Heart left ventricle (tissue), 13 donors: ENCODE data around the gene GPR157.

ENCODE experiments used
- POLR2A ChIP-seq, 2 donors: fragments of 450-650 bp; IDR thresholded peaks; one replicate each; pipeline ENCODE4 v1.6.1; 2017; ENCODE audit warnings: antibody characterized with exemption in 2 of 2, mild to moderate bottlenecking in 2 of 2, moderate library complexity in 2 of 2
- TF ChIP-seq, protein P1 (sequence below), 12 donors: fragments of 200-600 bp; sonication (generic) in 4 of 12; IDR thresholded peaks; one replicate each; pipeline versions ENCODE4 v1.5.0 to v1.8.0; 2018 to 2022; ENCODE audit warnings: antibody characterized with exemption in 12 of 12, mild to moderate bottlenecking in 5 of 12
- donor health status: ischemic (EF 13 %, LVEDD 7.1; RV severe dilation, severe dysfunction).
- donor health status: DM: no; HTN: yes; CAD: no.
- donor health status: DM: no; HTN: no; CAD: no.
- donor health status: ischemic (EF 25% LVEDD 6.9; RV normal size, moderate dysfunction).
- donor health status: ischemic (EF 25% LVEDD 5.7; RV mildly dilated, moderate dysfunction).
- donor health status: ischemic (EF 35%, LVEDD 5.7; RV mildly dilated, moderate dysfunction).
- donor health status: nonischemic (EF 11% LVEDD 7.7; RV severe dilation, severe dysfunction).
- donor health status: DM: yes; HTN: yes; CAD: no.
- donor health status: PGD.
- donor health status: ischemic (EF 29% LVEDD 5.4; RV normal size, mild dysfunction).
- donor health status: nonischemic (EF 23%, LVEDD 6.1; RV moderate dilation, normal function).

DNA sequence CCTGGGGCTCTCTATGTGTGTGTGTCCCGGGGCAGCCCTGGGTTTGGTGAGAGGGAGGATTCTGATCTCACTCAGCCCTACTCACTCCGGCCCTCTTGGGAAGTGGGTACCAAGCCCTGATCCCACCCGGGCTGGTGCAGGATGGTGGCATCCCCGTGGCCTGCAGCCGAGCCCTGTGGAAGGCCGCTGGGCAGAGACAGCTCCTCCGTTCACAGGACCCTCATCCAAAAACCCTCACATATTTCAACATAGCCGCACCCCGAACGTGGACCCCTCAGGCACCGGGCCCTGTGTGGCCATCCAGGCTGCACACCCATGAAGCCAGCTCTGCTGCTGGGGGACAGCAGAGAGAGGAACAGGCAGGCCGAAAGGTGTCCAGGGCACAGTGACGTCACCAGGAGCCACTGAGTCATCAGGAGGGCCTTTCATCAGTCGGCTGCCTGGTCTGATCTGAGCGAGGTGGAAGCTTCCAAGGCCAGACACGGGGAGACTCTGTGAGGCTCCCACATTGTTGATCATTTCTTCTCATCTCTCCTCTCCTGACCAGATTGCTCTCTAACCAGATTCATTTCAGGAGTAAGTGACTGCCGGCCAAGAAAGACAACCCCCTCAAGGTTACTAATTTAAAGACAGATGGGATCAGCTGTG lies 16.2 kb upstream of the GPR157 start:
- TF ChIP-seq, protein P1, sequence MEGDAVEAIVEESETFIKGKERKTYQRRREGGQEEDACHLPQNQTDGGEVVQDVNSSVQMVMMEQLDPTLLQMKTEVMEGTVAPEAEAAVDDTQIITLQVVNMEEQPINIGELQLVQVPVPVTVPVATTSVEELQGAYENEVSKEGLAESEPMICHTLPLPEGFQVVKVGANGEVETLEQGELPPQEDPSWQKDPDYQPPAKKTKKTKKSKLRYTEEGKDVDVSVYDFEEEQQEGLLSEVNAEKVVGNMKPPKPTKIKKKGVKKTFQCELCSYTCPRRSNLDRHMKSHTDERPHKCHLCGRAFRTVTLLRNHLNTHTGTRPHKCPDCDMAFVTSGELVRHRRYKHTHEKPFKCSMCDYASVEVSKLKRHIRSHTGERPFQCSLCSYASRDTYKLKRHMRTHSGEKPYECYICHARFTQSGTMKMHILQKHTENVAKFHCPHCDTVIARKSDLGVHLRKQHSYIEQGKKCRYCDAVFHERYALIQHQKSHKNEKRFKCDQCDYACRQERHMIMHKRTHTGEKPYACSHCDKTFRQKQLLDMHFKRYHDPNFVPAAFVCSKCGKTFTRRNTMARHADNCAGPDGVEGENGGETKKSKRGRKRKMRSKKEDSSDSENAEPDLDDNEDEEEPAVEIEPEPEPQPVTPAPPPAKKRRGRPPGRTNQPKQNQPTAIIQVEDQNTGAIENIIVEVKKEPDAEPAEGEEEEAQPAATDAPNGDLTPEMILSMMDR (IDR thresholded peaks at IDR 0.05) = no peak
- TF ChIP-seq POLR2A (IDR thresholded peaks at IDR 0.05) = no peak
